ENCODE results near the gene ZER1.
A peak's percentile ranks its signal among the peaks of the same experiment; 100 is the strongest.
"Not testable (repeated sequence)": the region's sequence is repeated elsewhere in the genome, so short reads cannot be mapped to it uniquely, and the experiment has no call there.

Gene ZER1

GRCh38 chr9:128696923-128697707, 74.6 kb downstream of the ZER1 start:
- Mint-ChIP-seq H3K36me3 (ENCODE audit: insufficient read depth) (peaks cover 51% of the 10 kb centered on the region), H3K9me3 (no peaks in the 10 kb centered on the region), H3K27ac (peak overlapping the region in 1 of 2 donors; percentile 50), H3K27me3 (no peaks in the 10 kb centered on the region), H3K4me3 (no peak overlapping the region), H3K4me1 (ENCODE audit: low read depth in 2 of 2) (peaks cover 8 to 17% of the 10 kb centered on the region in 2 donors)
- ATAC-seq (replicated peaks), result no peak
- DNase-seq, result no peak

GRCh38 chr9:128694344-128694743, 77.4 kb downstream of the ZER1 start:
- no peaks in the 10 kb centered on the region for H3K27me3 Mint-ChIP-seq
- no peak overlapping the region for H3K27ac Mint-ChIP-seq
- no peak for DNase-seq
- H3K4me3 Mint-ChIP-seq, result no peak overlapping the region
- peaks cover 16 to 23% of the 10 kb centered on the region in 2 donors for H3K4me1 Mint-ChIP-seq (ENCODE audit: low read depth in 2 of 2)
- H3K9me3 Mint-ChIP-seq, result no peaks in the 10 kb centered on the region
- no peak for ATAC-seq (replicated peaks)
- H3K36me3 Mint-ChIP-seq (ENCODE audit: insufficient read depth), result peaks cover 68% of the 10 kb centered on the region

GRCh38 chr9:128693738-128694137, 78.0 kb downstream of the ZER1 start:
- H3K36me3 Mint-ChIP-seq (ENCODE audit: insufficient read depth), result peaks cover 67% of the 10 kb centered on the region
- not testable (repeated sequence) for ATAC-seq (replicated peaks)

GRCh38 chr9:128690684-128691034, 81.1 kb downstream of the ZER1 start:
- Mint-ChIP-seq H3K4me3 (peak overlapping the region; percentile 94 to 99), H3K27ac (peak overlapping the region; percentile 97 to 99), H3K9me3 (no peaks in the 10 kb centered on the region), H3K36me3 (ENCODE audit: insufficient read depth) (peaks cover 70% of the 10 kb centered on the region), H3K27me3 (no peaks in the 10 kb centered on the region), H3K4me1 (ENCODE audit: low read depth in 2 of 2) (peaks cover 31 to 42% of the 10 kb centered on the region in 2 donors)
- DNase-seq (no peak), ATAC-seq (replicated peaks) (peak; percentile 18)

More at GRCh38 chr9:128693738-128694137, 78.0 kb downstream of the ZER1 start:
- H3K27me3 Mint-ChIP-seq, H3K4me3 Mint-ChIP-seq, DNase-seq, H3K9me3 Mint-ChIP-seq: not testable (repeated sequence)
- Mint-ChIP-seq H3K4me1 (ENCODE audit: low read depth in 2 of 2) (peaks cover 16 to 23% of the 10 kb centered on the region in 2 donors), H3K27ac (peak overlapping the region in 1 of 2 donors; percentile 8)

GRCh38 chr9:128689820-128690683, 81.7 kb downstream of the ZER1 start:
- peak overlapping the region; percentile 94 to 99 for H3K4me3 Mint-ChIP-seq
- no peaks in the 10 kb centered on the region for H3K9me3 Mint-ChIP-seq
- ATAC-seq (replicated peaks) (peak; percentile 24), DNase-seq (peak; percentile 26 to 28 (median 27))
- no peaks in the 10 kb centered on the region for H3K27me3 Mint-ChIP-seq
- peaks cover 64% of the 10 kb centered on the region for H3K36me3 Mint-ChIP-seq (ENCODE audit: insufficient read depth)
- H3K27ac Mint-ChIP-seq, result peak overlapping the region; percentile 97 to 99
- H3K4me1 Mint-ChIP-seq (ENCODE audit: low read depth in 2 of 2), result peaks cover 37 to 48% of the 10 kb centered on the region in 2 donors

GRCh38 chr9:128689293-128689774, 82.4 kb downstream of the ZER1 start:
- Mint-ChIP-seq H3K27ac (no peak overlapping the region), H3K4me3 (peak overlapping the region; percentile 78 to 82), H3K4me1 (ENCODE audit: low read depth in 2 of 2) (peaks cover 44 to 55% of the 10 kb centered on the region in 2 donors), H3K27me3 (no peaks in the 10 kb centered on the region), H3K9me3 (no peaks in the 10 kb centered on the region), H3K36me3 (ENCODE audit: insufficient read depth) (peaks cover 58% of the 10 kb centered on the region)
- ATAC-seq (replicated peaks), result peak; percentile 20
- peak in 2 of 3 experiments; percentile 46 to 48 for DNase-seq

GRCh38 chr9:128688501-128689292, 83.0 kb downstream of the ZER1 start, which contains the start of gene SET:
SET (plus strand) TSS chr9:128689222; CDS start chr9:128689583, 361 bp downstream.
- no peaks in the 10 kb centered on the region for H3K27me3 Mint-ChIP-seq
- H3K4me3 Mint-ChIP-seq, result peak within 1 kb of the TSS; percentile 94 to 99
- peak within 1 kb of the TSS; percentile 94 to 99 for H3K27ac Mint-ChIP-seq
- peaks cover 58% of the 10 kb centered on the region for H3K36me3 Mint-ChIP-seq (ENCODE audit: insufficient read depth)
- DNase-seq, result peak; percentile 86 to 92 (median 87)
- H3K9me3 Mint-ChIP-seq, result no peaks in the 10 kb centered on the region
- ATAC-seq (replicated peaks), result peak; percentile 72
- peaks cover 47 to 59% of the 10 kb centered on the region in 2 donors for H3K4me1 Mint-ChIP-seq (ENCODE audit: low read depth in 2 of 2)

- H3K4me1 Mint-ChIP-seq (ENCODE audit: low read depth in 2 of 2), result peaks cover 52 to 59% of the 10 kb centered on the region in 2 donors
- DNase-seq, result no peak
- peak overlapping the region; percentile 98 for H3K27ac Mint-ChIP-seq
- no peaks in the 10 kb centered on the region for H3K9me3 Mint-ChIP-seq
- no peak for ATAC-seq (replicated peaks)
- peaks cover 46% of the 10 kb centered on the region for H3K36me3 Mint-ChIP-seq (ENCODE audit: insufficient read depth)
- no peaks in the 10 kb centered on the region for H3K27me3 Mint-ChIP-seq
- H3K4me3 Mint-ChIP-seq, result peak overlapping the region; percentile 95
Observed at GRCh38 chr9:128687453-128687852, 84.3 kb downstream of the ZER1 start.

GRCh38 chr9:128685636-128686489, 85.9 kb downstream of the ZER1 start:
- no peak for ATAC-seq (replicated peaks)

GRCh38 chr9:128684325-128685199, 87.2 kb downstream of the ZER1 start:
- ATAC-seq (replicated peaks) (peak; percentile 48), DNase-seq (peak; percentile 58 to 65 (median 58))
- no peaks in the 10 kb centered on the region for H3K27me3 Mint-ChIP-seq

More at GRCh38 chr9:128685636-128686489, 85.9 kb downstream of the ZER1 start:
- H3K4me1 Mint-ChIP-seq (ENCODE audit: low read depth in 2 of 2), result peaks cover 41 to 54% of the 10 kb centered on the region in 2 donors
- H3K4me3 Mint-ChIP-seq, result peak overlapping the region; percentile 95
- H3K9me3 Mint-ChIP-seq, result no peaks in the 10 kb centered on the region
- H3K27ac Mint-ChIP-seq, result peak overlapping the region; percentile 98
- H3K36me3 Mint-ChIP-seq (ENCODE audit: insufficient read depth), result peaks cover 30% of the 10 kb centered on the region
- H3K27me3 Mint-ChIP-seq, result no peaks in the 10 kb centered on the region
- peak in 1 of 3 experiments; percentile 18 for DNase-seq

GRCh38 chr9:128684065-128684324, 87.7 kb downstream of the ZER1 start:
- H3K36me3 Mint-ChIP-seq (ENCODE audit: insufficient read depth), result peaks cover 23% of the 10 kb centered on the region
- H3K4me1 Mint-ChIP-seq (ENCODE audit: low read depth in 2 of 2), result peaks cover 36 to 49% of the 10 kb centered on the region in 2 donors
- no peaks in the 10 kb centered on the region for H3K9me3 Mint-ChIP-seq
- DNase-seq (no peak), ATAC-seq (replicated peaks) (no peak)
- peak overlapping the region; percentile 95 for H3K4me3 Mint-ChIP-seq
- no peaks in the 10 kb centered on the region for H3K27me3 Mint-ChIP-seq
- H3K27ac Mint-ChIP-seq, result peak overlapping the region; percentile 98

More at GRCh38 chr9:128684325-128685199, 87.2 kb downstream of the ZER1 start:
- Mint-ChIP-seq H3K4me1 (ENCODE audit: low read depth in 2 of 2) (peaks cover 36 to 49% of the 10 kb centered on the region in 2 donors), H3K27ac (peak overlapping the region; percentile 98), H3K4me3 (peak overlapping the region; percentile 95), H3K9me3 (no peaks in the 10 kb centered on the region), H3K36me3 (ENCODE audit: insufficient read depth) (peaks cover 23% of the 10 kb centered on the region)
